GM15510 (cell line): ENCODE measurements around the gene UNC5B.

Experiments
- POLR2A ChIP-seq: IDR thresholded peaks from 3 replicates; pipeline ENCODE4 v1.6.1; 2011; ENCODE audit warnings: borderline replicate concordance; ENCODE audit not compliant: insufficient read length; ENCODE audit errors: extremely low read depth

UNC5B gene

DNA sequence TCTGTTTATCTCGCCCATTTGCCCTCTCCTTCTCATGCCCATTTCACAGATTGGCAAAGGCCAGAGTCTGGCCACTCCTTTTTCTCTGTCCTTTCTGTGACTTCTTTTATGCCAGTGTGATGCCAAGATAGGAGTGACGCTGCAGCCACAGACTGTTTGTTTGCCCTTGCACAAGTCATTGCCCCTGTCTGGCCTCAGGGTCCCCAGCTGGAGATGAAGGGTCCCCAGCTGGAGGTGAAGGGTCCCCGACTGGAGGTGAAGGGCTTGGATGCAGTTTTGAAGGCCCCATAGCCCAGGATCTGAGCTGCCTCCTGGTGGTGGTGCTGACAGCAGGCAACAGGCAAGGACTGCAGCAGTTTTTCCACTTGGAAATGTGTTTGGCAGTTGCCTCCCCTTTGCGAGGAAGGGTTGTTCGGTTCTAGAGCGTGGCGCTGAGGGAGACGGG is 55.9 kb downstream of the UNC5B start:
- no peak for TF ChIP-seq POLR2A

DNA sequence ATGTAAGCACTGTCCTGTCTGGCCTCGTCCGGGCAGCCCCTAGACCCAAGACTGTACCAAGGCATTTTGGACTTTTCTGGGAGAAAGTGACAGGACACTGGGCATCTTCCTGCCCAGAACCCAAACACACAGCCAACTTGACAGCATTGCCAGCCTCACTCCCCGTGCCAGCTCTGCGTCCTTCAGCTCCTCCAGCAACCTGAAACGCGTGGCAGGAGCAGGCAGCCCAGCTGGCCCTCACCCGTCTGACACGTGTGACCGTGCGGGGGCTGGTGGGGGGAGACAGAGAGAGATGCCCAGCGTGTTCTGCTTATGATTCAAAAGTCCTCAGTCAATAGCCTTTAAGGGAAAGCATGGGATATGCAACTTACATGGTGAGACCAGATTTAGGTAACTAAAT is 56.4 kb downstream of the UNC5B start:
- no peak for TF ChIP-seq POLR2A

- no peak for TF ChIP-seq POLR2A
Observed at GRCh38 chr10:71269301-71270288, 57.2 kb downstream of the UNC5B start.

- TF ChIP-seq POLR2A, result no peak
Observed at GRCh38 chr10:71270301-71271220, 58.2 kb downstream of the UNC5B start.

GRCh38 chr10:71271662-71272055 is 59.3 kb downstream of the UNC5B start:
- no peak for TF ChIP-seq POLR2A

GRCh38 chr10:71272056-71272771 is 59.8 kb downstream of the UNC5B start:
- TF ChIP-seq POLR2A, result no peak

- TF ChIP-seq POLR2A, result no peak
Observed at GRCh38 chr10:71273506-71273905, 61.1 kb downstream of the UNC5B start.

GRCh38 chr10:71274901-71275796 is 62.8 kb downstream of the UNC5B start:
- no peak for TF ChIP-seq POLR2A

GRCh38 chr10:71276873-71277272 is 64.5 kb downstream of the UNC5B start:
- TF ChIP-seq POLR2A, result no peak

DNA sequence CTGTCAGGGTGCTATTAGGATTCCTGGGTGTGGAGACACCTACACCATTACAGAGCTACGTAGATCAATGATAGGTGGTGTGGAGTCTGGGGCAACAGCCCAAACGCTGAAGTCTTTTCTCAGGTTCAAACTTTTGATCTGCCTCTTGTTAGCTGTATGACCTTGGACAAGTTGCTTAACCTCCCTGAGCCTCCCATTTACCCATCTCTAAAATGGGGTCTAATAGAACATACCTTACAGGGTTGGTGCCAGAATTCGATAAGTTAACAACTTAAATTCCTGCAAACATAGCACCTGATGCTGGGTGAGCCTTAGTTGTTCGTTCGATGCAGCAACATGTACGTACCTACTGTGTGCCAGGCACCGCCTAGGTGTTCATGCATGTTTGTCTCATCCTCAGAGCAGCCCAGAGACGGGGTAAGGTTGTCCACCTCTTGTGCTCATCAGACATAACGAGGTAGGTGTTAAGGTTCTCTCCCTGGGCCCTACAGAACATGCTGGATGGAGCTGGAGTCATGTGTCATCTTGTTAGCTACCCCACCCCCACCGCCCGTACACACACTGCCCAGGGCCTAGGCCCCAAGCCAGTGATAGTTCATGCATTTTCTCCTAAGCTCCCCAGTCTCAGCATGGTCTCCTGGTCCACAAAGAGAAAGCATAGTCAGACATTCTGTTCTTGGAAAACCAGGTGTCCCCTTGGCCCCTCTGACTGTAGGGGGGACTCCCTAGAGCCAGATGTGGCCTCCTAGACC is 65.7 kb downstream of the UNC5B start:
- no peak for TF ChIP-seq POLR2A

DNA sequence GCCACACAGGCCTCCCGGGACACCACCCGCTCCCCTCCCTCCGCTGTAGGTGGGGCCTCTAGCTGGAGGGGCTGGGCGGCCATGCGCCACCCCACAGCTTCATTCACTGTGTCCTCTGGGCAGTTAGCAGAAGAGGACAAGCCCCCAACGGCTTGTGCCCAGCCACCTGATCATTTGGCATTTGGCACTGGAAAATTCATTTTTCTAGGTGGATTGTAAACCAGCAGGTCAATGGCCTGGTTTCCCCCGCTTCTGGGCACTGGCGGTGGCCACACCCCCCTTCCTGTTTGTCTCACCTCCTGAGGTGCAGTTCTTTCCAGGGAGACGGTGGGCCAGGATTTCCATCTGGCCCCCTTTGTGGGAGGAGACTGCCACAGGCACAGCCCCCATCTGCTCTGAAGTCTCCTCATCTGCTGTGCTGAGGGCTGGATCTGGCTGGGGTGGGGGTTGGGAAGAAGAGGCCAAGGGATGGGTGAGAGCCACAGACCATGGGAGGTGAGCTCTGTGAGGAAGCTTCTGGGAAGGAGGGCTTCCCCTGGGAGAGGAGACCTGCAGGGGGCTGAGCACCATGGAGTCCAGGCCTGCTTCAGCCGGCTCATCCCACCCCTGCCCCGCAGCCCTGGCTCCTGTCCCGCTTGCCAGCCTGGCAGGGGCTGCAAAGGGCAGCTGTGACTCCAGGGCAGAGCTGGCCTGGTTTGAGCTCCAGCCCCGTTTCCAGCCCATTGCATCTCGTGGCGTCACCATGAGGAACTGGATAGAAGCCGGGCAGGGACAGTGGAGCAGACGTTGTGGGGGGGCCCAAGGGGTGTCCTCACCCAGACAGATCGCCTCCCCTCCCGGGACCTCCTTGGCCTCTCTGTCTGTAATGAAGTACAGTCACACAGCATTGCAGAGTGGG is 66.6 kb downstream of the UNC5B start:
- TF ChIP-seq POLR2A, result no peak

- TF ChIP-seq POLR2A, result no peak
Observed at GRCh38 chr10:71279590-71280170, 67.3 kb downstream of the UNC5B start.
